Measurements from ENCODE around the gene GPX1.

The GPX1 gene

GRCh38 chr3:49333091-49333490 is 25.1 kb downstream of the GPX1 start:
- no peak for TF ChIP-seq TAF1 (IDR thresholded peaks at IDR 0.05; ENCODE audit: borderline replicate concordance, insufficient read depth, low read length)

- TF ChIP-seq FOXP2 (optimal IDR thresholded peaks at IDR 0.05; ENCODE audit: borderline replicate concordance, extremely low read depth, extremely low read length, insufficient read depth) = no peak
- TF ChIP-seq TAF1 (IDR thresholded peaks at IDR 0.05; ENCODE audit: borderline replicate concordance, insufficient read depth, low read length) = no peak
- TF ChIP-seq POLR2AphosphoS5 (IDR thresholded peaks at IDR 0.05; ENCODE audit: low read depth, low read length) = no peak
- no peak for TF ChIP-seq REST (IDR thresholded peaks at IDR 0.05; ENCODE audit: insufficient read depth in 1 of 2, low read depth in 2 of 2, low read length in 2 of 2)
- TF ChIP-seq SIN3A (IDR thresholded peaks at IDR 0.05; ENCODE audit: borderline replicate concordance, insufficient read depth, low read length) = no peak
Observed at GRCh38 chr3:49329186-49329585, 29.0 kb downstream of the GPX1 start.

DNA sequence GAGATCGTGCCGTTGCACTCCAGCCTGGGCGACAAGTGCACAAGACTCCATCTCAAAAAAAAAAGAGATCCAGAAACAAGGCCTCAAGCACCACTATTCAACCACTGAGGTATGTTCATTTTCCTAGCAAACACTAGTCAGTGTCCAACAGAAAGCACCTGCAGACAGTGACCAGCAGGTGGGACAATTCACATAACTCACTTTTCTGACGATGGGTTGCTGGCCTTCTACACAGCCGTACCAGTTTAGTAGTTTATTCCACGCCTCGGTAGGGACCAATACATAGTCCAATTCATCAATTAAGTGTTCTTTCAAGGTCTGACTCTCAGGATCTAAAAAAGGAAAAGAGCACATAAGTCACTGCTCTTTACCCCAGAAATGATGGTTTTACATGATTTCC is 30.7 kb downstream of the GPX1 start:
- TF ChIP-seq TAF1 (IDR thresholded peaks at IDR 0.05; ENCODE audit: borderline replicate concordance, insufficient read depth, low read length) = no peak

- no peak for TF ChIP-seq FOXP2 (optimal IDR thresholded peaks at IDR 0.05; ENCODE audit: borderline replicate concordance, extremely low read depth, extremely low read length, insufficient read depth)
- no peak for TF ChIP-seq POLR2AphosphoS5 (IDR thresholded peaks at IDR 0.05; ENCODE audit: low read depth, low read length)
Observed at GRCh38 chr3:49324768-49325167, 33.4 kb downstream of the GPX1 start.

- TF ChIP-seq TAF1 (IDR thresholded peaks at IDR 0.05; ENCODE audit: borderline replicate concordance, insufficient read depth, low read length) (no peak), REST (IDR thresholded peaks at IDR 0.05; ENCODE audit: insufficient read depth in 1 of 2, low read depth in 2 of 2, low read length in 2 of 2) (no peak)
Observed at GRCh38 chr3:49316696-49317457, 41.3 kb downstream of the GPX1 start.

GRCh38 chr3:49313896-49314688 is 44.1 kb downstream of the GPX1 start:
- TF ChIP-seq REST (IDR thresholded peaks at IDR 0.05; ENCODE audit: insufficient read depth in 1 of 2, low read depth in 2 of 2, low read length in 2 of 2) = no peak
- TF ChIP-seq SIN3A (IDR thresholded peaks at IDR 0.05; ENCODE audit: borderline replicate concordance, insufficient read depth, low read length) = no peak
- no peak for TF ChIP-seq TAF1 (IDR thresholded peaks at IDR 0.05; ENCODE audit: borderline replicate concordance, insufficient read depth, low read length)
- no peak for TF ChIP-seq POLR2AphosphoS5 (IDR thresholded peaks at IDR 0.05; ENCODE audit: low read depth, low read length)
- TF ChIP-seq FOXP2 (optimal IDR thresholded peaks at IDR 0.05; ENCODE audit: borderline replicate concordance, extremely low read depth, extremely low read length, insufficient read depth) = no peak

All from PFSK-1 (cell line).